ENCODE results near the gene DNAH6.

DNA sequence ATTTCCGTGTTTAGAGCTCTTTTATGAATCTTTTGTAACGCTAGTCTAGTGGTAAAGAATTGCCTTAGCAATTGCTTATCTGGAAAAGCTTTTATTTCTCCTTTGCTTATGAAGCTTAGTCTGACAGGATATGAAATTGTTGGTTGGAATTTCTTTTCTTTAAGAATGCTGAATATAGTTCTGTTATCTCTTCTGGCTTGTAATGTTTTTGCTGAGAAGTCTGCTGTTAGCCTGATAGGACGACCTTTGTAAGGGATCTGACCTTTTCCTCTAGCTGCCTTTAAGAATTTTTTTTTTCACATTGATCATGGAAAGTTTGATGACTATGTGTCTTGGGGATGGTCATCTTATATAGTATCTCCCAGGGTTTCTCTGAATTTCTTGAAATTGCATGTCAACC is 263.5 kb downstream of the DNAH6 start:
- TF ChIP-seq, protein P1, sequence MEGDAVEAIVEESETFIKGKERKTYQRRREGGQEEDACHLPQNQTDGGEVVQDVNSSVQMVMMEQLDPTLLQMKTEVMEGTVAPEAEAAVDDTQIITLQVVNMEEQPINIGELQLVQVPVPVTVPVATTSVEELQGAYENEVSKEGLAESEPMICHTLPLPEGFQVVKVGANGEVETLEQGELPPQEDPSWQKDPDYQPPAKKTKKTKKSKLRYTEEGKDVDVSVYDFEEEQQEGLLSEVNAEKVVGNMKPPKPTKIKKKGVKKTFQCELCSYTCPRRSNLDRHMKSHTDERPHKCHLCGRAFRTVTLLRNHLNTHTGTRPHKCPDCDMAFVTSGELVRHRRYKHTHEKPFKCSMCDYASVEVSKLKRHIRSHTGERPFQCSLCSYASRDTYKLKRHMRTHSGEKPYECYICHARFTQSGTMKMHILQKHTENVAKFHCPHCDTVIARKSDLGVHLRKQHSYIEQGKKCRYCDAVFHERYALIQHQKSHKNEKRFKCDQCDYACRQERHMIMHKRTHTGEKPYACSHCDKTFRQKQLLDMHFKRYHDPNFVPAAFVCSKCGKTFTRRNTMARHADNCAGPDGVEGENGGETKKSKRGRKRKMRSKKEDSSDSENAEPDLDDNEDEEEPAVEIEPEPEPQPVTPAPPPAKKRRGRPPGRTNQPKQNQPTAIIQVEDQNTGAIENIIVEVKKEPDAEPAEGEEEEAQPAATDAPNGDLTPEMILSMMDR (IDR thresholded peaks at IDR 0.05 in 2 of 3, conservative IDR thresholded peaks at IDR 0.05 in 1 of 3; ENCODE audit: borderline replicate concordance in 1 of 3, insufficient read depth in 1 of 3, low read depth in 2 of 3, low read length in 2 of 3): no peak
- TF ChIP-seq POLR2AphosphoS5 (IDR thresholded peaks at IDR 0.05; ENCODE audit: low read depth, low read length) (no peak), POLR2A (IDR thresholded peaks at IDR 0.05; ENCODE audit: borderline replicate concordance, extremely low read depth, insufficient read depth, insufficient read length) (no peak), ZNF274 (IDR thresholded peaks at IDR 0.05; ENCODE audit: low read depth, low read length) (no peak), EZH2 (IDR thresholded peaks at IDR 0.05) (no peak), EGR1 (IDR thresholded peaks at IDR 0.05; ENCODE audit: low read depth) (no peak), SIN3A (IDR thresholded peaks at IDR 0.05; ENCODE audit: low read depth) (no peak), CEBPB (IDR thresholded peaks at IDR 0.05; ENCODE audit: low read depth) (no peak), SRF (IDR thresholded peaks at IDR 0.05; ENCODE audit: low read depth) (no peak), CBX3 (IDR thresholded peaks at IDR 0.05; ENCODE audit: low read depth) (no peak)
- TF ChIP-seq, protein P2, sequence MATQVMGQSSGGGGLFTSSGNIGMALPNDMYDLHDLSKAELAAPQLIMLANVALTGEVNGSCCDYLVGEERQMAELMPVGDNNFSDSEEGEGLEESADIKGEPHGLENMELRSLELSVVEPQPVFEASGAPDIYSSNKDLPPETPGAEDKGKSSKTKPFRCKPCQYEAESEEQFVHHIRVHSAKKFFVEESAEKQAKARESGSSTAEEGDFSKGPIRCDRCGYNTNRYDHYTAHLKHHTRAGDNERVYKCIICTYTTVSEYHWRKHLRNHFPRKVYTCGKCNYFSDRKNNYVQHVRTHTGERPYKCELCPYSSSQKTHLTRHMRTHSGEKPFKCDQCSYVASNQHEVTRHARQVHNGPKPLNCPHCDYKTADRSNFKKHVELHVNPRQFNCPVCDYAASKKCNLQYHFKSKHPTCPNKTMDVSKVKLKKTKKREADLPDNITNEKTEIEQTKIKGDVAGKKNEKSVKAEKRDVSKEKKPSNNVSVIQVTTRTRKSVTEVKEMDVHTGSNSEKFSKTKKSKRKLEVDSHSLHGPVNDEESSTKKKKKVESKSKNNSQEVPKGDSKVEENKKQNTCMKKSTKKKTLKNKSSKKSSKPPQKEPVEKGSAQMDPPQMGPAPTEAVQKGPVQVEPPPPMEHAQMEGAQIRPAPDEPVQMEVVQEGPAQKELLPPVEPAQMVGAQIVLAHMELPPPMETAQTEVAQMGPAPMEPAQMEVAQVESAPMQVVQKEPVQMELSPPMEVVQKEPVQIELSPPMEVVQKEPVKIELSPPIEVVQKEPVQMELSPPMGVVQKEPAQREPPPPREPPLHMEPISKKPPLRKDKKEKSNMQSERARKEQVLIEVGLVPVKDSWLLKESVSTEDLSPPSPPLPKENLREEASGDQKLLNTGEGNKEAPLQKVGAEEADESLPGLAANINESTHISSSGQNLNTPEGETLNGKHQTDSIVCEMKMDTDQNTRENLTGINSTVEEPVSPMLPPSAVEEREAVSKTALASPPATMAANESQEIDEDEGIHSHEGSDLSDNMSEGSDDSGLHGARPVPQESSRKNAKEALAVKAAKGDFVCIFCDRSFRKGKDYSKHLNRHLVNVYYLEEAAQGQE (IDR thresholded peaks at IDR 0.05; ENCODE audit: low read depth): no peak
